GM19395 (cell line): ENCODE measurements around the gene GRIN1.
A peak's percentile ranks its signal among the peaks of the same experiment; 100 is the strongest.

Experiments
- ATAC-seq: cut with Tn5 transposase; IDR thresholded peaks from one replicate; pipeline ENCODE4 v1.9.1; 2021; ENCODE audit warnings: mild to moderate bottlenecking, moderate library complexity; ENCODE audit not compliant: unreplicated experiment

The GRIN1 gene

GRCh38 chr9:137205126-137206069 lies 66.4 kb downstream of the GRIN1 start, which contains the start of the genes NDOR1 and TMEM203:
TSS of gene NDOR1 (plus strand) at chr9:137205700. CDS start at chr9:137205778, 78 bp downstream.
TSS of gene TMEM203 (minus strand) at chr9:137205648. CDS start at chr9:137205414, 234 bp downstream.
- ATAC-seq = peak; percentile 52

GRCh38 chr9:137206602-137207001 lies 67.6 kb downstream of the GRIN1 start:
- no peak for ATAC-seq

GRCh38 chr9:137211532-137211931 lies 72.6 kb downstream of the GRIN1 start:
- ATAC-seq = no peak

GRCh38 chr9:137212520-137212919 lies 73.6 kb downstream of the GRIN1 start:
- ATAC-seq = no peak

- ATAC-seq = no peak
Measured at GRCh38 chr9:137213160-137214060, 74.5 kb downstream of the GRIN1 start.

GRCh38 chr9:137214620-137215019 lies 75.7 kb downstream of the GRIN1 start:
- no peak for ATAC-seq

- ATAC-seq = no peak
Measured at GRCh38 chr9:137215196-137215986, 76.4 kb downstream of the GRIN1 start.

GRCh38 chr9:137216188-137216965 lies 77.4 kb downstream of the GRIN1 start:
- ATAC-seq = no peak

- ATAC-seq = no peak
Measured at GRCh38 chr9:137217276-137218211, 78.6 kb downstream of the GRIN1 start.

GRCh38 chr9:137218212-137218753 lies 79.3 kb downstream of the GRIN1 start:
- no peak for ATAC-seq
